GM18858 (cell line): Measurements from ENCODE around the gene ATXN7L3B.
"Not testable (repeated sequence)": the region's sequence is repeated elsewhere in the genome, so short reads cannot be mapped to it uniquely, and the experiment has no call there.

ENCODE experiments used
- ATAC-seq: cut with Tn5 transposase; IDR thresholded peaks from one replicate; pipeline ENCODE4 v1.9.1; 2021; ENCODE audit not compliant: unreplicated experiment

ATXN7L3B gene

GRCh38 chr12:74537707-74538385, at the start of gene ATXN7L3B:
Gene ATXN7L3B, plus strand, starts transcription at chr12:74537835. Its CDS starts 278 bp downstream, at chr12:74538113.
- peak; percentile 94 for ATAC-seq

GRCh38 chr12:74488134-74488533, 49.5 kb upstream of the ATXN7L3B start:
- ATAC-seq, result peak; percentile 59

- no peak for ATAC-seq
These were observed 48.1 kb upstream of the ATXN7L3B start for GRCh38 chr12:74489543-74489942.

GRCh38 chr12:74490390-74491064, 47.1 kb upstream of the ATXN7L3B start:
- peak; percentile 79 for ATAC-seq

GRCh38 chr12:74491374-74491773, 46.3 kb upstream of the ATXN7L3B start:
- no peak for ATAC-seq

- no peak for ATAC-seq
These were observed 38.4 kb upstream of the ATXN7L3B start for GRCh38 chr12:74499192-74499591.

GRCh38 chr12:74508873-74509657, 28.6 kb upstream of the ATXN7L3B start:
- not testable (repeated sequence) for ATAC-seq

- no peak for ATAC-seq
These were observed 27.7 kb upstream of the ATXN7L3B start for GRCh38 chr12:74509886-74510285.

- no peak for ATAC-seq
These were observed 23.4 kb upstream of the ATXN7L3B start for GRCh38 chr12:74514098-74514872.

GRCh38 chr12:74515849-74516248, 21.8 kb upstream of the ATXN7L3B start:
- no peak for ATAC-seq

GRCh38 chr12:74526535-74526934, 11.1 kb upstream of the ATXN7L3B start:
- no peak for ATAC-seq

- no peak for ATAC-seq
These were observed 10.1 kb upstream of the ATXN7L3B start for GRCh38 chr12:74527491-74527890.

- no peak for ATAC-seq
These were observed 7.0 kb upstream of the ATXN7L3B start for GRCh38 chr12:74530676-74531075.

- no peak for ATAC-seq
These were observed 2.1 kb upstream of the ATXN7L3B start for GRCh38 chr12:74535536-74535935.

GRCh38 chr12:74537126-74537706, 419 bp upstream of the ATXN7L3B start:
- ATAC-seq, result peak; percentile 56

GRCh38 chr12:74538491-74539258, 1.0 kb downstream of the ATXN7L3B start:
- peak; percentile 16 for ATAC-seq

- ATAC-seq, result no peak
These were observed 1.6 kb downstream of the ATXN7L3B start for GRCh38 chr12:74539261-74539660.

GRCh38 chr12:74539765-74540526, 2.3 kb downstream of the ATXN7L3B start:
- no peak for ATAC-seq

GRCh38 chr12:74541074-74541473, 3.4 kb downstream of the ATXN7L3B start:
- ATAC-seq, result no peak
